Heart left ventricle (tissue), 16 donors: ENCODE results near the gene CERT1. TPM values are rescaled to one million over a fixed set of nuclear protein-coding genes. Genes with fewer than 3 reads are reported as not detected.

Experiments
- ATAC-seq, 4 donors: fragments of 200-7000 bp; cut with Tn5 transposase; one replicate each; pipeline ENCODE4 v1.9.1; 2020 to 2022; ENCODE audit warnings: moderate library complexity in 4 of 4, mild to moderate bottlenecking in 3 of 4, moderate number of reproducible peaks in 1 of 4
- DNase-seq, 5 donors: peaks; one replicate each; pipeline ENCODE4 v3.0.0-alpha.2; 2020
- H3K27ac ChIP-seq, 12 donors: fragments of 200-600 bp; sonication (generic) in 4 of 12; one replicate each; pipeline versions ENCODE4 v1.5.0 to v1.8.0; 2016 to 2022; ENCODE audit warnings: mild to moderate bottlenecking in 2 of 12
- H3K27me3 ChIP-seq, 9 donors: fragments of 200-600 bp; sonication (generic) in 2 of 9; one replicate each; pipeline versions ENCODE4 v1.5.1 to v1.8.0; 2016 to 2022; ENCODE audit warnings: mild to moderate bottlenecking in 3 of 9
- H3K36me3 ChIP-seq, 9 donors: fragments of 200-600 bp; sonication (generic) in 2 of 9; one replicate each; pipeline versions ENCODE4 v1.5.0 to v1.8.0; 2018 to 2022; ENCODE audit warnings: mild to moderate bottlenecking in 2 of 9
- H3K4me1 ChIP-seq, 12 donors: fragments of 200-600 bp; sonication (generic) in 4 of 12; one replicate each; pipeline versions ENCODE4 v1.5.0 to v1.8.0; 2016 to 2022; ENCODE audit warnings: mild to moderate bottlenecking in 3 of 12
- H3K4me3 ChIP-seq, 12 donors: fragments of 200-600 bp; sonication (generic) in 4 of 12; one replicate each; pipeline versions ENCODE4 v1.5.0 to v1.8.0; 2017 to 2022; ENCODE audit warnings: mild to moderate bottlenecking in 9 of 12, moderate library complexity in 4 of 12
- H3K9me3 ChIP-seq, 12 donors: fragments of 200-600 bp; sonication (generic) in 4 of 12; one replicate each; pipeline versions ENCODE4 v1.5.0 to v1.8.0; 2016 to 2022; ENCODE audit warnings: mild to moderate bottlenecking in 1 of 12
- CTCF ChIP-seq, 12 donors: fragments of 200-600 bp; sonication (generic) in 4 of 12; IDR thresholded peaks; one replicate each; pipeline versions ENCODE4 v1.5.0 to v1.8.0; 2018 to 2022; ENCODE audit warnings: antibody characterized with exemption in 12 of 12, mild to moderate bottlenecking in 5 of 12
- POLR2A ChIP-seq, 2 donors: fragments of 450-650 bp; IDR thresholded peaks; one replicate each; pipeline ENCODE4 v1.6.1; 2017; ENCODE audit warnings: antibody characterized with exemption in 2 of 2, mild to moderate bottlenecking in 2 of 2, moderate library complexity in 2 of 2
- WGBS, 4 donors: extraction: QIAGEN DNeasy Blood & Tissue Kit in 2 of 4; methylation state at CpG; one replicate each; pipeline versions ENCODE4 v1.1.5 to v1.1.7; 2013 to 2018; 5-methylcytosine and 5-hydroxymethylcytosine counted together
- intact Hi-C, 10 donors: fragments of 100-400 bp; cut with DNase I; formaldehyde crosslinking; loops; one replicate each; pipeline versions ENCODE4 v1.11.1 to v1.14.2; 2022
- polyA plus RNA-seq, 2 donors: library from polyadenylated mRNA; stranded (reverse); fragments of 200-250 nt; gene quantifications; one replicate each; pipeline ENCODE4 v1.2.3, GENCODE V29; 2013
- total RNA-seq, 9 donors: library from RNA; depleted of rRNA in 2 of 9; stranded (reverse); fragments of >200 nt in 2 of 9; fragmentation: NEBNext Ultra II Directional in 3 of 9; extraction: Animal tissue kit (Norgen Biotek cat#: 25700) in 3 of 9; gene quantifications; one replicate each; pipeline versions ENCODE4 v1.1.0 to v1.2.4, GENCODE V29; 2016 to 2023
- donor health status: ischemic (EF 13 %, LVEDD 7.1; RV severe dilation, severe dysfunction).
- donor health status: healthy with polysubstance abuse.
- donor health status: DM: no; HTN: yes; CAD: no.
- donor health status: DM: no; HTN: no; CAD: no.
- donor health status: ischemic (EF 25% LVEDD 6.9; RV normal size, moderate dysfunction).
- donor health status: ischemic (EF 25% LVEDD 5.7; RV mildly dilated, moderate dysfunction).
- donor health status: healthy.
- donor health status: DM: yes; HTN: yes; CAD: no.
- donor health status: ischemic (EF 35%, LVEDD 5.7; RV mildly dilated, moderate dysfunction).
- donor health status: nonischemic (EF 11% LVEDD 7.7; RV severe dilation, severe dysfunction).
- donor health status: DM: yes; HTN: yes; CAD: no.
- donor health status: PGD.
- donor health status: ischemic (EF 29% LVEDD 5.4; RV normal size, mild dysfunction).
- donor health status: nonischemic (EF 23%, LVEDD 6.1; RV moderate dilation, normal function).

Gene CERT1
- total and polyA plus RNA-seq, 11 donors = 6.7 to 57.6 (median 27.3) TPM

DNA sequence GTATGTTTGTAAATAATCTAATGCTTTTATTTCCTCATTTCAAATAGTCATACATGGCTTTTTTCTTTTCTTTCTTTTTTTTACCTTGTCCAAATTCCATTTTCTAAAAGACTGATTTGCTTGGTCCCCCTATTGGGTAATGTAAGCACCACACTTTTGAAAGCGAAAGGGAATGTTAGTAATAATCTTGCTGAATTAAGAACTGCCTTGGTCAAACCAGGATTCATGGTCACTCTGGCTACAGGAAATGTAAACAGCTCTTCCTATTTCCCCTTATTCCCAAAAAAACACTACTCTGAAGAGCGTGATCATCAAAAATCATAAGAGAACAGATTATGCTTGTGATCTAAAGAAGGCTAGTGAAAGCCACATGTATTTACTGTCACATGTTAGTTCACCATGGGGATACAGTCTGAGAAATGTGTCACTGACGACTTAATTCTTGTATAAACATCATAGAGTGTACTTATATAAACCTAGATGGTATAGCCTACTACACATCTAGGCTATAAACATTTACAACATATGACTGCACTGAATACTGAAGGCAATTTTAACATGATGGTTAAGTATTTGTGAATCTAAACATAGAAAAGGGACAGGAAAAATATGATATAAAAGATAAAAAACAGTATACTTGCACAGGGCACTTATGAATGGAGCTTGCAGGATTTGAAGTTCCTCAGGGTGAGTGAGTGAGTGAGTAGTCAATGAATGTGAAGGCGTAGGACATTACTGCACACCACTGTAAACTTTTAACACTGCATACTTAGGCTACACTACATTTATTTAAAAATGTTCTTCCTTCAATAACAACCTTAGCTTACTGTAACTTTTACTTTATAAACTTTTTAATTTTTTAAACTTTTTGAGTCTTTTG, 99.1 kb downstream of the CERT1 start:
- ATAC-seq = peak in 2 of 4 donors; percentile 22 to 27
- H3K36me3 ChIP-seq = peaks cover 0 to 80% (median 50%) of the 10 kb centered on the region in 9 donors
- 81 to 90% (median 84%) methylated on average over 4 of the region's 4 CpGs for WGBS, 4 donors

GRCh38 chr5:75405296-75405695, 106.1 kb downstream of the CERT1 start:
- ATAC-seq (no peak), DNase-seq (no peak)
- no peak for TF ChIP-seq POLR2A (IDR thresholded peaks at IDR 0.05)
- no peak for TF ChIP-seq CTCF (IDR thresholded peaks at IDR 0.05)
- no peaks in the 10 kb centered on the region for H3K27me3 ChIP-seq
- no peak overlapping the region for H3K27ac ChIP-seq
- H3K36me3 ChIP-seq = peaks cover 0 to 84% (median 64%) of the 10 kb centered on the region in 9 donors
- no peaks in the 10 kb centered on the region for H3K4me1 ChIP-seq
- 80 to 87% (median 84%) methylated on average over 3 of the region's 3 CpGs for WGBS, 4 donors
- no peaks in the 10 kb centered on the region for H3K9me3 ChIP-seq
- H3K4me3 ChIP-seq = no peak overlapping the region
- intact Hi-C loops = no loop called here

More for the DNA sequence above, 99.1 kb downstream of the CERT1 start:
- intact Hi-C loops = loop anchor here in 2 of 10 donors (1.0 to 10.0 kb wide), 2 partner anchors 29 to 272 kb away; no protein-coding TSS in a partner anchor
- Histone ChIP-seq H3K9me3 (no peaks in the 10 kb centered on the region), H3K27ac (peak overlapping the region in 1 of 12 donors; percentile 36), H3K4me3 (no peak overlapping the region), H3K27me3 (no peaks in the 10 kb centered on the region), H3K4me1 (no peaks in the 10 kb centered on the region)
- TF ChIP-seq POLR2A (IDR thresholded peaks at IDR 0.05) (no peak), CTCF (IDR thresholded peaks at IDR 0.05) (no peak)
- no peak for DNase-seq

DNA sequence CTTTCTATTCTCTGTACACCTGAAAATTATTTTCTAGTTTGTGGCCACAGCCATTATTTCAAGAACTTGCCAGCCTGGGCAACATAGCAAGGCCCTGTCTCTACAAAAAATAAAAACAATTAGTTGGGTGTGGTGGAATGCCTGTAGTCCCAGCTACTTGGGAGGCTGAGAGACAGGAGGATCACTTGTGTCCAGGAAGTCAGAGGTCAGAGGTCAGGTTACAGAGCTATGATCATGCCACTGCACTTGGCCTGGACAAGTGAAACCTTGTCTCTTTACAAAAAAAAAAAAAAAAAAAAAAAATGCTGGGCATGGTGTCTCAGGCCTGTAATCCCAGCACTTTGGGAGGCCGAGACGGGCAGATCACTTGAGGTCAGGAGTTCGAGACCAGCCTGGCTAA, 116.2 kb downstream of the CERT1 start:
- 95 to 98% (median 97%) methylated on average over 3 of the region's 3 CpGs for WGBS, 4 donors
- peaks cover 0 to 85% (median 51%) of the 10 kb centered on the region in 9 donors for H3K36me3 ChIP-seq

More for the DNA sequence above, 116.2 kb downstream of the CERT1 start:
- no peak overlapping the region for H3K4me3 ChIP-seq
- no peaks in the 10 kb centered on the region for H3K4me1 ChIP-seq
- no peaks in the 10 kb centered on the region for H3K27me3 ChIP-seq
- ATAC-seq (no peak), DNase-seq (no peak)
- TF ChIP-seq POLR2A (IDR thresholded peaks at IDR 0.05) = no peak
- TF ChIP-seq CTCF (IDR thresholded peaks at IDR 0.05) = no peak
- H3K27ac ChIP-seq = no peak overlapping the region
- intact Hi-C loops = no loop called here
- H3K9me3 ChIP-seq = no peaks in the 10 kb centered on the region
